GM11168 (cell line): Measurements from ENCODE around the gene CNTNAP2.

ENCODE experiments used
- in situ Hi-C: fragments of 300-500 bp; cut with MboI; formaldehyde crosslinking; loops from one replicate; pipeline ENCODE4 v1.12.0; 2022; ENCODE audit warnings: low sequenced_read_pairs; ENCODE audit not compliant: unreplicated experiment

CNTNAP2 gene

DNA sequence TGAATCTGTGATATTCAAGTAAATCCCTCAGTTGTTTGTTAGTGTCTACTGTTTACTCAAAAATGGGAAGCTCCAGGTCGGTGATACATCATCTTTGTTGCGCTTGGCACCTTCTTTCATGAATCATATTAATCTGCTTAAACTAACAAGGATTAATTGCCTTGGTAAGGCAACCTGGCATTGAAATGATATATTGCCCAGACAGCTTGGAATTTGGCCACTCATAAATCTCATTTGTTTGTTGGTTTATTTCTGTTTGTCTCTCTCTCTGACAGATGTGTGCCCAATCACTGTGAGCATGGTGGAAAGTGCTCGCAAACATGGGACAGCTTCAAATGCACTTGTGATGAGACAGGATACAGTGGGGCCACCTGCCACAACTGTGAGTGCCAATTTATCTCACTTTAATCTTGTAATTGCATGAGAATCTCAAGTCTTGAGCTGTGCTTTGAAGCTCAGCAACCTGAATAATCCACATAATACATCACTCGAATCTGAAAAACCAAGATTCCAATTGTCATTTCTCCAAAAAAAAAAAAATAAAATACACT lies 1369.1 kb downstream of the CNTNAP2 start:
- in situ Hi-C loops: no loop called here

DNA sequence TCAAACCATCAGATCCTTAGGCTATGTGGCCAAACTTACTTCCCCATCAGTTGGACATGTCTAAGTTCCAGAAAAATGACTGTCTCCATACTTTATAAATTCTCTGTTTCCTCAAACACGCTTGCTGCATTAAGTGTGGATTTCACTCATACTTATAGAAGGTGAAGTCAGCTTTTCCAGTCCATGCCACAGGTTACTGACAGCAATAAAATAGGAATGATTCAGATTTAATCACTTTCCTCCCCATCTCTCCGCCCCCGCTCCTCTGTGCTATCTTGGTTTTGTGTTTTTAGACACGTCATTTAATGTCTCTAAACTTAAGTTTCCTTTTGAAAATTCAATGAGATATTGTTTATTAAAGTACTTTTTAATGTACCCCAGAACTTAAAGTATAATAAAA lies 1376.0 kb downstream of the CNTNAP2 start:
- in situ Hi-C loops: no loop called here

DNA sequence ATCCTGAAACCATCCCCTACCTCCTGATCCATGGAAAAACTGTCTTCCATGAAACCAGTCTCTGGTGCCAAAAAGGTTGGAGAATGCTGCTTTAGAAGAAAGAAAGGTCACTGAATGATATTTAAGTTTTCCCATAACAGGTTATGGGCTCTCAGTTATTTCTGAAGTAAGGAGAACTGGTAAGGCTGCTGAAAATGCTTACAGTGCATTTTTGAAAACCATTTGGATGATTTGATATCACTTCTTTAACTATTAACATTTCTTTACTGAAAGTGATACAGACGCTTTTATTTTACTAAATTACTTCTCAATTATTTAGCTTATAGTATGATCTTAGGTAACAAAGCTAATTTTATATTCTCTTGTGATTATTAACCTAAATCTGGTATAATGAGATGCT lies 1379.6 kb downstream of the CNTNAP2 start:
- in situ Hi-C loops: no loop called here

DNA sequence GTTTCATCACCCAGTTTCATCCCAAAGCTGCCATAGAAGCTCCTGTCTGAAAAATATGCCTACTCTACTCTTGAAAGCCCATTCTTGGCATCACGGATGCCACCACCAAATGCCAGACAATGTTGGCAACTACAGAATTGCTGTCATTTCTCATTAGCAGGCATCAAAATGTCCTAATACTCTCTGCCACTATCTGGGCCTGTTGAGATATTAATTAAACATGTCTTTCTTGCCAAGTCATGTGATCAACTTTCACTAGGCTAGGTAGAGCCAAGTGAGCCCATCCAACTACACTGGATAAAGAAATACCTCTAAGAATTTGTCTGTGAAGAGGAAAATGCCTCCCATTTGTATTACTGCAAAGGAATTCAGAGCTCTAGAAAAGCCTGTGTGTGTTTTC lies 1380.6 kb downstream of the CNTNAP2 start:
- in situ Hi-C loops: no loop called here

DNA sequence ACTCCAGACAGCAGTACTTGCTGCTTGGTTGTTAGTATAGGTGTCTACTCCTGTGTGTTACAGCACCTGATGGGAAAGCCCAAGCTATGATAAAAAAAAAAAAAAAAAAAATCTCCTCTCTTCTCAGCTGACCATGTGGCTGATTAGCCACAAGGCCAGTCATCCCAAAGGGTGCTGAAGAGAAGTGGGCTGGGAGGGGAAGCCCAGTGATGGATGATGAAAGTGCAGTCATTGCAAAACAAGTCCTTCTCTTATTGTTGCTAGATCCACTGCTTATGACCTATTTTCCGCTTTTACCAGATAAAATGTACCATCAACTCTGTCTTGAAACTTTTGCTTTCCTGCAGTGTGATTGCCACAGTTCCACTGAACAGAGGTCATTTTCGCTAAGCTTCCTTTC lies 1381.5 kb downstream of the CNTNAP2 start:
- in situ Hi-C loops: no loop called here

DNA sequence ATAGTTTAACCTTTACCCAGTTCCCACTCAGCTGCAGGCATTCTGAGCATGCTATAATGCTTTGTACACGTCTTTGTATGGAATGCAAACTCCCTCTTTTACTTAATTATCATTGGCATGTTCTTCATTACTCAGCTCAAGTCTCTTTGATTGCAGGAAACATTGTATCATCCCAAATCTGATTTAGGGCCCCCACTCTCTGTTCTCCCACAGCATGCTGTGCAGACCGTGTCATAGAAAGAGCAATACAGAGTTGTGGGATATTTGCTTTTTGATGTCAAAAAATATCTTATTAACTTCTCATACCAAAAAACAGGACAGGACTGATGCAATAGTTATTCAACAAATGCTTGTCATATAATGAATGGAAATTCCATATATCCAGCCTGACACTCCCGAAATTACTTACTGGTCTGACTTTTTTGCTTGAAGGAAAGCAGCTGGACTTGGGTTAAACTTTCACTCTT lies 1392.5 kb downstream of the CNTNAP2 start:
- in situ Hi-C loops: no loop called here

DNA sequence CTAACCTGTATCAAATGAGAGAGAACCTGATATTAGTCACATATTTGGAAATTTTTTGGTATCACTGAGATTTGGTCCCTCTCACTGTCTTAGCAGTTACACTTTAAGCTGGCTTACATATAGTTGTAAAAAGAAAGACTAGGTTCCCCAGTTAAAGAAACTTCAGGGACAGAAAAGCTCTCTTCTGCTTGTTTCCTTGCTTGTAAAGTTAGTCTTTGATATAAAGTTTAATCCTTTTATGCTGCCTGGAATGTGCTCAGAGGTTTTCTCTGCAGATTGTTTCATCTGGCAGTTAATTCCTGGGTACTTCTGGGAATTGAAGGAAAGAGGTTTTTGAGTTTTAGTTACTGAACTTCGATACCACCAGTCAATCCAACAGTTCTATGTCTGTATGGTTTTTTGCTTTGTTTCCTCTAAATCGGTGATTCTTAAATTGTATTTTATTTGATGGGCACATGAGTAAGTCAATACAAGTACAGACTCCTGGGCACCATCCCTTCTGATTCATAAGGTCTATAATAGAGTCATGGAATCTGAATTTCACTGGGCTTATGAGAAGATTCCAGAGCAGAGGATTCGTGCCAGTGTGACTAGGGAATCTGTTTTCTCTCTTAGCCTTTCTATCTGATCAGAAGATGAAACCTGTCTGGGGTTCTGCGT lies 1393.1 kb downstream of the CNTNAP2 start:
- in situ Hi-C loops: no loop called here

DNA sequence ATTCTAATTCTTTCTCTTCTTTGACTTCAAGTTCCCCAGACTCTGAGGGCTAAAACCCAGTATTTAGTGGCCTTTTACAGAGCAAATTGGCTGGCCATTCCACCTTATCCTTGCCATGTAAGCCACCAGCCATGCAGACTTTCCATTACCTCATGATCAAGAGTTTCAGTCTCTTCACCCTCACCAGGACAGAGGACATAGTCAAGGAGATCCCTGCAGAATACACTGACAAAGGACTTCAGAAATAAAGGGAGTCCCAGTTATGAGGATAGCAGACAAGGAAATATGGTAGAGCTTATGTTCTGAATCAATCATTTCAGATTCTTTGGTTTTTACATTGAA lies 1393.6 kb downstream of the CNTNAP2 start:
- in situ Hi-C loops: no loop called here

DNA sequence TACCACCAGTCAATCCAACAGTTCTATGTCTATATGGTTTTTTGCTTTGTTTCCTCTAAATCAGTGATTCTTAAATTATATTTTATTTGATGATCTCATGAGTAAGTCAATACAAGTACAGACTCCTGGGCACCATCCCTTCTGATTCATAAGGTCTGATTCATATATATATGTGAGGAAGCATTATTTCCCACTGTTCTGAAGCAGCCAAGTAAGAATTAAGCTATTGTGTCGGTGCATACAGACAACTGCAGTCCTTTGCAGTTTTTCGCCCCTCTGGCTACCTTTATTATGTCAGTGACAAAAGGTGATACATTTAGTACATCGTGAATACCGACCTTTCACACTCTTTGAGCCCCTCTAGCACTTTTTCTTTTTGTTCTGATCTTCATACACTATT lies 1394.3 kb downstream of the CNTNAP2 start:
- in situ Hi-C loops: no loop called here

DNA sequence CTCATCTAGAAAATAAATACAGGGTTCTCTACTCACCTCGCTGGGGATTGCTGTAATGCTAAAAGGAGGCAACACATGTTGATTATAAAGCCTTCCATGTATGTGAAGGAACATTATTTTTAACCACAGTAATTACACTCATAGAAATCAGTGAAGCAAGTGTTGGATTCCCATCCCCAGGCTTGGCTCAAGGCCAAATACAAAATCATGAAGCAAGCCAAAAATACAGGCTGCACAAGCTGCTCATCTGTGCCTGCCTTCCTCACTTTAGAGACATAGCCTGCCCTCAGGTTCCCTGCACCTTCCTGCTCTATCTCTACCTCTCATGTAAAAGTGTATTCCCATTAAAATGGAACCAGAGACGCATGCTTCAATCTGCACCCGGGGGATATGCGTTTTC lies 1396.8 kb downstream of the CNTNAP2 start:
- in situ Hi-C loops: no loop called here

DNA sequence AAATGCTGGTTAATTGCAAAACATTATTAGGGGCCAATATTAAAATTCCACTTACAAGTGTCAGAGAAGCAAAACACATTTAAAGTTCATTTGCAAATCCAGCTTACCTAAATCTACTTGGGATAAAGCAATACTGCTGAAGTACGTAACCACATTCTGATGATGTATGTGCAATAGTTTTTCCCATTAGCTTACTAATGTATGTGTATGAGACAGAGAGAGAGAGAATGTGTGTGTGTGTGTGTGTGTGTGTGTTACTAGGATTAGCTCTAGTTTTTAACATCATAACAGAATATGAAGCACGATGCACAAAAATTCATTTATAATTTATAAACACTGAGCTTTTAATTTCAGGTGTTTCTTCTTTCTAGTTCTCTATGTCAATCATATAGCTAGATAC lies 1399.8 kb downstream of the CNTNAP2 start:
- in situ Hi-C loops: no loop called here

DNA sequence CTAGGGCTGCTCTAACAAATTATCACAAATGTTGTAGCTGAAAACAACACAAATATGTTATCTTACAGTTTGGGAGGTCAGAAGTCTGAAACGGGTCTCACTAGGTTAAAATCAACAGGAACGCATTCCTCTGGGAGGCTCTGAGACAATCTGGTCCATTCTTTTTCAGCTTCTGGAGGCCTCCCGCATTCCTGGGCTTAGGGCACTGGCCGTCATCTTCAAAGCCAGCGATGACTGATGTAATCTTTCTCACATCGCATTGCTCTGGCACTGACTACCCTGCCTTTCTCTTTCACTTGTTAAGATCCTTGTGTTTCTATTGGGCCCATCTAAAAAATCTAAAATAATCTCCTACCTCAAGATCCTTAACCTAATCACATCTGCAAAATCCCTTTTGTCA lies 1402.5 kb downstream of the CNTNAP2 start:
- in situ Hi-C loops: no loop called here

DNA sequence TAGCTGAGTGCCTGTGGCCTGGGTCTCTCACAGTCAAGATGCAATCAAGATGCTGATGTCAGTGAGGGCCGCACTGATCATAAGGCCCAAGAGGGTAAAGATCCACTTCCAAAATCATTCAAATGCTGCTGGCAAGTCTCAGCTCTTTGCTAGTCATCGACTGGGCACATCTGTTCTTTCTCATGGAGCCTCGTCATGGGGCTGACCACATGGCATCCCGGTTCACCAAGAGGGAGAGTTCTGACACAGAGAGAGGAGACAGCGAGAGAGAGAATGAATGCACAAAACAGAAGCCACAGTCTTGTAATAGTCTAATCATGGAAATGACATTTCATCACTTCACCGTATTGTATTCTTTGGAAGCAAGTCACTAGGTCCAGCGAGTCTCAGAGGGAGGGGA lies 1406.5 kb downstream of the CNTNAP2 start:
- in situ Hi-C loops: no loop called here

DNA sequence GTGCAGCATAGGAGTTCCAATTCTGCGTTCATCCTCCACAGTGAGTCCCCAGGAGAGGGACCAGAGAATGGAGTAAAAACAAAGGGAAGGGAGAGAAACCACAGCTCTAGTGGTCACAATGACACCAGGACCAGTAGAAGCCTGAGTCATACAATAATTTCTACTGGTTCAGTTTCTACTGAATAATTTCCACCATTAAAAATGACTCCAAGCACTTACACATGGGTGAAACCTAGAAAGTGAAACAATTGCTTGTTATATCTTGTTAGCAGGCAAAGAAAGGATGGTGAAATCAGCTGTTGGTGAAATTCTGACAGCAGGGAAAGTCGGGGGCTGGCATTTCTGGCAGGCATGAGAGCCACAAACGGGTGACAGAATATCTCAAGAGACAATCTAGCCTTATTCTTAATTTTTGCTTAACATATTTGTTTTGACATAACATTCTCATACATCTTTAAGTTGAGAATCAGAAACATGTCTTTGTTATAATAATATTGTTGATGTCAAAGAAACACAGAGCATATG lies 1408.2 kb downstream of the CNTNAP2 start:
- in situ Hi-C loops: no loop called here

DNA sequence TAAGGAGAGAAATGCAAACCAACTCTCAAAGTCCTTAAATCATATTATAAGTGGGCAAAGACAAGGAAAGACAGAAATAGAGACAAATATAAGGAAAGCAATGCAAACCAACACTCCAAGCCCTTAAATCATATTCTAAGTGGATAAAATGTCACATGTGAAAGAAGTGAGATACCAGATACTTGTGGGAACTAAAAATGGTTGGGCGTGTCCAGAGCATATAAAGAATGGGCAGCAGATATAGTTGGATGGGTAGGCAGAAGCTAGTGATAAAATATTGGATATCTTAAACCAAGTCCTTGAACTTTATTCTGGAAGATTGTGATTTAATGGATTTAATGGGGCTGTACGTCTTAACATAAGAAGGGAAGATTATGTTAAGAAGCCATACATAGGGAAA lies 1408.7 kb downstream of the CNTNAP2 start:
- in situ Hi-C loops: no loop called here

DNA sequence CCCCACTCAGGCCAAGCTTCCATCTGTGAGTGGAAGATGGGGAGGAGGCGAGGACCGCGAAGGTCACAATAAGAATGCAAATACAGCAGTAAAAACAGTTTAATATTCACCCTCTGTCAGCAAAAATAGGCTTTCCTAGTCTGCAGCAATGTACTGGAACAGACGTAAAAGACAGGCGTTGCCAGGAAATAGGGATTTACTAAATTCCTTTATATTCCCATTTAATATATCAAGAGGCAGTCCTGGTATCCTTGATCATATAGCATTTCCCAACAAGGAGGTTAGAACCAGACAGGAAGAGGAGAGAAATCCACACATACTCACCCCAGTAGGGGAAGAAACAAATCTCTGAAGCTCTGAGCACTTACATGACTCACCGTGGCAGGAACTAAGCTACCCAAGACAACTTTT lies 1419.1 kb downstream of the CNTNAP2 start:
- in situ Hi-C loops: loop anchor here (10.0 kb wide), 1 partner anchor 549 kb away; no protein-coding TSS in a partner anchor

DNA sequence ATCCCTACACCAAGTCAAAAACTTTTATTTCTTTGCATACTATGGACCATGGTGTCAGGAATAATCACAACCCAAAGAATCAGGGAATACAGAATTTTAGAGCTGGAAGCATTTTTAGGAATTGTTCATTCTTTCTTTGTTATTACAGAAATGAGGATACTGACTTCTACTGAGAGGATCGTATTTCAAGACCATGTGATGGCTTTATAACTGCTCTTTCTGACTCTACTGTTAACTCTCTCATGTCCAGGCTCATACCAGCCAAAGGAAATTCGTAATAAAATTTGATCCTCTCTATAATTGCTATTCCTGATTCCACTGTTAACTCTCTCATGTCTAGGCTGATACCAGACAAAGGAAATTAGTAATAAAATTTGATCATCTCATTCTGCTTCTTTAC lies 1423.1 kb downstream of the CNTNAP2 start:
- in situ Hi-C loops: loop anchor here (10.0 kb wide), 1 partner anchor 545 kb away; no protein-coding TSS in a partner anchor

DNA sequence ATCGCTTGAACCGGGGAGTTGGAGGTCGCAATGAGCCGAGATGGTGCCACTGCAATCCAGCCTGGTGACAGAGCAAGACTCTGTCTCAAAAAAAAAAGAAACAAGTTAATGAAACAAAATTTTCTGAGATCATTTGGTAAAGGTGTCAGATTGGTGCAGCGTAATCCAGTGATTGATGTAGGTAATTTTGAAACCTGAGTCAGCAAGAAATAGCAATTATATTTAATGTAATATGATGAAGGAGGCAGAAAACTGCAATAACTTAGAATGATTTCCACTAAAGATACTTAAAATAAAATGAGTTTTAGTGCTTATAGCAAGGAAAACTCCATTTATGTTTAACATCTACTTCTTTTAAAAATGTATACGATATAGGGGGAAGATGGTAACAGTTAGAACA lies 1424.1 kb downstream of the CNTNAP2 start:
- in situ Hi-C loops: no loop called here

DNA sequence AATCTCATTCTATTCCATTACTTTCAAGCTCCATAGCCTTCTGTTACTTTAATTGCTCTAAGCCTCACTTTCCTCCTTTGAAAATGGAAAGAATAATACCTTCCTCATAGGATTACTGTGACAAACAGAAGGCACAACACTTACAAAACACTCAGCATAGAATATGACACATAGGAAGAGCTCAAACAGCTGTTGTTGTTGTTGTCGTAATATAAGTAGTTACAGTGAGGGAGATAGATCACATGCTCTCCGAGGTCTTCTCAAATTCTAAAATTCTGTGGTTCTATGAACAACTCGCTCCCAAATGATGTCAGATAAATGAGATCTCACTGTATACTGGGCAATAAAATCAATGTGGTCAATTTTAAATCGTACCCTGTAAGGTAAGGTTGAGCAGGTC lies 1424.7 kb downstream of the CNTNAP2 start:
- in situ Hi-C loops: no loop called here

DNA sequence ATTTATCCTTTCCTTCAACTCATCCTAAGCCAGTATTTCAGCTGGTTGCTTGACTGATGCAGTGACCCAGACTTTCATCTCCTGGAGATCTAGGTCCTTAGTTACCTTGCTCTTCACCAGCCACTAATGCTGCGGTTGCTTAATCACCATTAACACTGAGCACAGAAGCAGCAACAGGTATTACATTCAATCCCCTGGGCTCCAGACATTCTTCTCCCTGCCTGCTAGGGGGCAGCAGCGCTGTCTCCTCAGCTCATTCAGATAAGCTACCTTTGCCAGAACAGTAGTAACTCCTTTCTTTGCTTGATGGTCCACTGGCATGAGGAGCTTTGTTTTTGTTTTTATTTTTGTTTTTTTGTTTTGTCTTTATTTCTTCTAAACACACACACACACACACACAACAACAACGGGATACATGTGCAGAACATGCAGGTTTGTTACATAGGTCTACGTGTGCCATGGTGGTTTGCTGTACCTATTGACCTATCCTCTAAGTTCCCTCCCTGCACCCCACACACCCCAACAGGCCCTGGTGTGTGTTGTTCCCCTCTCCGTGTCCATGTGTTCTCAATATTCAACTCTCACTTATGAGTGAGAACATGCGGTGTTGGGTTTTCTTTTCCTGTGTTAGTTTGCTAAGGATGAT lies 1430.8 kb downstream of the CNTNAP2 start:
- in situ Hi-C loops: no loop called here

DNA sequence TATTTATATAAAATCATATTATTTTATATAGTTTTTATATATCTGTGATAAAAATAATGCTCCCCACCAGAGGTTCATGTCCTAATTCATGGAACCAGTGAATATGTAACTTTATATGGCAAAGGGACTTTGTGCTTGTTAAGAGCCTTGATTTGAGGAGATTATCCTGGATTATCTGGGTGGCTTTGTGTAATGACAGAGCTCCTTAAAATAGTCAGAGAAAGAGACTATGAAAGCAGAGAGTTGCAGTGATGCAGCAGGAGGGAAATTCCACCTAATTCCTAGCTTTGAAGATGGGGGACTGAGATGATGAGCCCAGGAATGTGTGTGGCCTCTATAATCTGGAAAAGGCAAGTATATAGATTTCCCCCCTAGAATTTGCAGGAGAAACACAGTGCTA lies 1439.7 kb downstream of the CNTNAP2 start:
- in situ Hi-C loops: no loop called here

DNA sequence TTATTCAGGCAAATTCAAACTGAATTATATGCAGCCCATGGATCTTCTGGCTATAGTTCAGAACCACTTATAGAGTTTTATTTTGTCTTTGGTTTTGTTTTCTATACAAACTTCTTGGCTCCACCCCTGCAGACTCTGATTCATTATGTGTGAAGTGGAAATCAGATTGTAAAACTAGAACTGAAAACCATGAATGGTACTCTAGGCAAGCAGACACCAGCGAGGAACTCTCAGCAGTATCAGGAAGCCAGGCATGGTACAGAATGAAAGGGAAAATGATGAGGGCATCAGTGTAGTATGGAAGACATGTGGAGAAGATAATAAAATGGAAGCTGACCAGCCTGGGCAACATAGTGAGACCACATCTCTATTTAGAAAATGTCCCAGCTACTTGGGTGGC lies 1447.1 kb downstream of the CNTNAP2 start:
- in situ Hi-C loops: no loop called here
